ENCODE measurements around the gene MAP1LC3B2. TPM values are rescaled to one million over a fixed set of nuclear protein-coding genes. Genes with fewer than 3 reads are reported as not detected.

MAP1LC3B2 gene
- total and polyA plus RNA-seq, 2 of the 13 experiments (the other 11 are each of a cell fraction or from before 2014, with no cell fraction given), result 0.60 to 2.2 TPM

- TF ChIP-seq CENPBD1 (CRISPR knock-in tag; IDR thresholded peaks at IDR 0.05; ENCODE audit: borderline replicate concordance, low read depth), result no peak
- TF ChIP-seq ZNF772 (CRISPR knock-in tag; IDR thresholded peaks at IDR 0.05), result no peak
- TF ChIP-seq HNF4A (CRISPR knock-in tag; IDR thresholded peaks at IDR 0.05), result peak; percentile 58
- TF ChIP-seq RARA (CRISPR knock-in tag; IDR thresholded peaks at IDR 0.05), result no peak
- no peak for TF ChIP-seq ZNF513 (CRISPR knock-in tag; conservative IDR thresholded peaks at IDR 0.05)
- no peak for TF ChIP-seq ZNF576 (CRISPR knock-in tag; IDR thresholded peaks at IDR 0.05)
- TF ChIP-seq ZNF781 (CRISPR knock-in tag; IDR thresholded peaks at IDR 0.05; ENCODE audit: borderline replicate concordance, not compliant biosample characterization), result no peak
- 0 out of 2 replicates have a peak, but pooled peaks have one; percentile 27 for TF ChIP-seq HOXA3 (CRISPR knock-in tag; IDR thresholded peaks at IDR 0.05)
- TF ChIP-seq PAXIP1 (CRISPR knock-in tag; conservative IDR thresholded peaks at IDR 0.05), result 0 out of 2 replicates have a peak, but pooled peaks have one; percentile 16
- no peak for TF ChIP-seq MXD4 (CRISPR knock-in tag; IDR thresholded peaks at IDR 0.05)
- no peak for TF ChIP-seq TGIF2 (CRISPR knock-in tag; IDR thresholded peaks at IDR 0.05)
- TF ChIP-seq ZKSCAN1 (IDR thresholded peaks at IDR 0.05; ENCODE audit: low read length), result no peak
- TF ChIP-seq ATF3 (CRISPR knock-in tag; IDR thresholded peaks at IDR 0.05), result peak; percentile 60; the same call in 1 of the 2 replicates
- TF ChIP-seq ZNF331 (CRISPR knock-in tag; IDR thresholded peaks at IDR 0.05), result peak; percentile 77; the same call in 1 of the 2 replicates
- no peak for TF ChIP-seq TBX3 (IDR thresholded peaks at IDR 0.05; ENCODE audit: borderline replicate concordance)
- no peak for TF ChIP-seq ZNF737 (CRISPR knock-in tag; IDR thresholded peaks at IDR 0.05; ENCODE audit: borderline replicate concordance)
- TF ChIP-seq ZNF317 (CRISPR knock-in tag; IDR thresholded peaks at IDR 0.05), result no peak
- no peak for TF ChIP-seq ZNF138 (CRISPR knock-in tag; IDR thresholded peaks at IDR 0.05; ENCODE audit: low read depth)
- TF ChIP-seq ZNF3 (CRISPR knock-in tag; IDR thresholded peaks at IDR 0.05), result no peak
- no peak for TF ChIP-seq NCOA1 (CRISPR knock-in tag; IDR thresholded peaks at IDR 0.05)
- no peak for TF ChIP-seq MXI1 (IDR thresholded peaks at IDR 0.05; ENCODE audit: borderline replicate concordance, low read depth, low read length)
- no peak for TF ChIP-seq ADNP (CRISPR knock-in tag; IDR thresholded peaks at IDR 0.05)
- no peak for TF ChIP-seq ZMAT3 (CRISPR knock-in tag; conservative IDR thresholded peaks at IDR 0.05)
- TF ChIP-seq TFE3 (CRISPR knock-in tag; IDR thresholded peaks at IDR 0.05), result no peak
- TF ChIP-seq ARNTL (CRISPR knock-in tag; IDR thresholded peaks at IDR 0.05), result no peak
- TF ChIP-seq KDM5A (IDR thresholded peaks at IDR 0.05; ENCODE audit: borderline replicate concordance, low read length), result no peak
Observed at GRCh38 chr12:116620124-116620491, 60.9 kb downstream of the MAP1LC3B2 start (continued).
